ENCODE measurements around the gene PINLYP.

- no peak for TF ChIP-seq GATA2 (IDR thresholded peaks at IDR 0.05; ENCODE audit: low read depth, low read length)
- no peak for TF ChIP-seq GATA3 (IDR thresholded peaks at IDR 0.05; ENCODE audit: low read depth, low read length)
These were observed 31.9 kb downstream of the PINLYP start for GRCh38 chr19:43607238-43608205.

Measured in SH-SY5Y (cell line).